HCT116 (cell line): Measurements from ENCODE around the gene PCARE.

Source experiments
- CEBPB ChIP-seq: IDR thresholded peaks from 2 replicates; pipeline ENCODE4 v1.6.1; 2012; ENCODE audit warnings: low read depth
- EZH2 ChIP-seq: fragments of 200-600 bp; sonication (generic); IDR thresholded peaks from 2 replicates; pipeline ENCODE4 v1.6.1; 2017; ENCODE audit warnings: antibody characterized with exemption, mixed run types
- EZH2phosphoT487 ChIP-seq: fragments of 200-600 bp; IDR thresholded peaks from 2 replicates; pipeline ENCODE4 v1.6.1; 2018; ENCODE audit warnings: antibody characterized with exemption, borderline replicate concordance
- POLR2A ChIP-seq: IDR thresholded peaks from 2 replicates; pipeline ENCODE4 v1.7.0; 2011; ENCODE audit warnings: borderline replicate concordance; ENCODE audit not compliant: insufficient read depth, insufficient read length; ENCODE audit errors: extremely low read depth
- TCF7L2 ChIP-seq: IDR thresholded peaks from 2 replicates; pipeline ENCODE4 v1.7.0; 2011; ENCODE audit warnings: borderline replicate concordance, inconsistent platforms; ENCODE audit not compliant: insufficient read depth, insufficient read length; ENCODE audit errors: extremely low read depth
- YY1 ChIP-seq: IDR thresholded peaks from 2 replicates; pipeline ENCODE4 v1.6.1; 2011; ENCODE audit warnings: low read length, low read depth, moderate library complexity, mild to moderate bottlenecking; ENCODE audit not compliant: insufficient replicate concordance; ENCODE audit errors: extremely low read depth
- ZNF274 ChIP-seq: fragments of 200-500 bp; sonication (Bioruptor generic); IDR thresholded peaks from 2 replicates; pipeline ENCODE4 v1.6.1; 2014; ENCODE audit warnings: mild to moderate bottlenecking, low read depth, low read length, inconsistent platforms
- TF ChIP-seq, protein P1 (sequence below), 3 experiments: fragments of 200-600 bp in 1 of 3; sonication (generic) in 1 of 3; IDR thresholded peaks in 2 of 3; conservative IDR thresholded peaks in 1 of 3; 2 replicates each; pipeline ENCODE4 v1.5.1; 2012 to 2017; ENCODE audit warnings: low read depth in 2 of 3, low read length in 2 of 3, antibody characterized with exemption in 1 of 3, borderline replicate concordance in 1 of 3, control low read depth in 1 of 3, mild to moderate bottlenecking in 1 of 3, mixed read lengths in 1 of 3, mixed run types in 1 of 3, moderate library complexity in 1 of 3; ENCODE audit not compliant: insufficient read depth in 1 of 3

DNA sequence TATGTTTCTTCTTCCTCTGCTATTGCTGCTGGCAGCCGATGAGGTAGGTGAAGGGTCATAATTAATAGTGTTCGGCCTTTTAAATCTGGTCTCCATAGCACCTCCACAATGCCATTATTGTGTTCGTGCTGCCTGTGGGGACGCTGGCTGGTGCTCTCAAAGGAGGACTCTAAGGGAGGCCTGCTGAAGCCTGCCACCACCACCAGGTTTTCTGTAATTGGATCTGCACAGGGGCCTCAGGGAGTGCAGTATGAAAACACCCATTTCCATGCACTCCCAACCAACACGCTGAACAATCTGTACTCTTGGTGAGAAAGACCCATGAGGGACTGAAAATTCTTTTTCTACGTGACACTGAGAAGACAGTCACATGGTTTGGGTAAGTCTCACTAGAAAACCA, 23.2 kb upstream of the PCARE start:
- TF ChIP-seq, protein P1, sequence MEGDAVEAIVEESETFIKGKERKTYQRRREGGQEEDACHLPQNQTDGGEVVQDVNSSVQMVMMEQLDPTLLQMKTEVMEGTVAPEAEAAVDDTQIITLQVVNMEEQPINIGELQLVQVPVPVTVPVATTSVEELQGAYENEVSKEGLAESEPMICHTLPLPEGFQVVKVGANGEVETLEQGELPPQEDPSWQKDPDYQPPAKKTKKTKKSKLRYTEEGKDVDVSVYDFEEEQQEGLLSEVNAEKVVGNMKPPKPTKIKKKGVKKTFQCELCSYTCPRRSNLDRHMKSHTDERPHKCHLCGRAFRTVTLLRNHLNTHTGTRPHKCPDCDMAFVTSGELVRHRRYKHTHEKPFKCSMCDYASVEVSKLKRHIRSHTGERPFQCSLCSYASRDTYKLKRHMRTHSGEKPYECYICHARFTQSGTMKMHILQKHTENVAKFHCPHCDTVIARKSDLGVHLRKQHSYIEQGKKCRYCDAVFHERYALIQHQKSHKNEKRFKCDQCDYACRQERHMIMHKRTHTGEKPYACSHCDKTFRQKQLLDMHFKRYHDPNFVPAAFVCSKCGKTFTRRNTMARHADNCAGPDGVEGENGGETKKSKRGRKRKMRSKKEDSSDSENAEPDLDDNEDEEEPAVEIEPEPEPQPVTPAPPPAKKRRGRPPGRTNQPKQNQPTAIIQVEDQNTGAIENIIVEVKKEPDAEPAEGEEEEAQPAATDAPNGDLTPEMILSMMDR (IDR thresholded peaks at IDR 0.05 in 2 of 3, conservative IDR thresholded peaks at IDR 0.05 in 1 of 3; ENCODE audit: borderline replicate concordance in 1 of 3, insufficient read depth in 1 of 3, low read depth in 2 of 3, low read length in 2 of 3), result no peak
- no peak for TF ChIP-seq YY1
- no peak for TF ChIP-seq TCF7L2
- TF ChIP-seq ZNF274, result no peak
- no peak for TF ChIP-seq EZH2phosphoT487
- TF ChIP-seq EZH2, result no peak
- no peak for TF ChIP-seq POLR2A
- TF ChIP-seq CEBPB, result no peak
